PC-3 (cell line): Measurements from ENCODE around the gene YPEL1.

ENCODE experiments used
- EZH2 ChIP-seq: fragments of 300-600 bp; sonication (generic); IDR thresholded peaks from one replicate; pipeline ENCODE4 v1.6.1; 2017; ENCODE audit warnings: antibody characterized with exemption, mild to moderate bottlenecking, low read length; ENCODE audit not compliant: unreplicated experiment
- EZH2phosphoT487 ChIP-seq: fragments of 300-600 bp; sonication (generic); IDR thresholded peaks from 2 replicates; pipeline ENCODE4 v1.6.1; 2018; ENCODE audit warnings: mild to moderate bottlenecking, antibody characterized with exemption, low read length, borderline replicate concordance
- TF ChIP-seq, protein P1 (sequence below): fragments of 300-600 bp; sonication (generic); conservative IDR thresholded peaks from 2 replicates; pipeline ENCODE4 v1.5.1; 2017; ENCODE audit warnings: antibody characterized with exemption, low read depth, mild to moderate bottlenecking, low read length

DNA sequence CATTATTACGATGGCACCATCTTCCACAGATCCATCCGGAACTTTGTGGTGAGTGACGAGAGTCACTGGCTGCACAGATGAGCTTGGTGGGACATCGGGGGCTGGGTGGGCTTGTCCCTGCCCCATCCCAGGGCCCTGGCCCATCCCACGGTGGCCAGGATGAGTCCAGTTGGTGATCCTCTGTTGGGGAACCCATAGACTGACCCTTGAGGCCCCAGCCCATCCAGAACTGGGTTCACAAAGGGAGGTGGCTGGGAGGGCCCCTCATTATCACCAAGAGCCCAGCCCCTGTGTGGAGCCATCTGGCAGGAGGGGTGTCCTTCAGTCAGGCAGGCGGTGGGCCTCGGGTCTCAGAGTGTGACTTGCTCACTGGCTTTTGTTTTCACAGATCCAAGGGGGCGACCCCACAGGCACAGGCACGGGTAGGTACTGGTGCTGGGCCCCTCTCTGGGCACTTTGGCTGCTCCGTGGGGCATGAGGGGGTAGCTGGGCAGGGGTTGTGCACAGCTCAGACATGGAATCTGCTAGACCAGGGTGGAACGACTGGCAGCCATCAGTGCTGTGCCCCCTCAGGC is 47.8 kb downstream of the YPEL1 start:
- TF ChIP-seq, protein P1, sequence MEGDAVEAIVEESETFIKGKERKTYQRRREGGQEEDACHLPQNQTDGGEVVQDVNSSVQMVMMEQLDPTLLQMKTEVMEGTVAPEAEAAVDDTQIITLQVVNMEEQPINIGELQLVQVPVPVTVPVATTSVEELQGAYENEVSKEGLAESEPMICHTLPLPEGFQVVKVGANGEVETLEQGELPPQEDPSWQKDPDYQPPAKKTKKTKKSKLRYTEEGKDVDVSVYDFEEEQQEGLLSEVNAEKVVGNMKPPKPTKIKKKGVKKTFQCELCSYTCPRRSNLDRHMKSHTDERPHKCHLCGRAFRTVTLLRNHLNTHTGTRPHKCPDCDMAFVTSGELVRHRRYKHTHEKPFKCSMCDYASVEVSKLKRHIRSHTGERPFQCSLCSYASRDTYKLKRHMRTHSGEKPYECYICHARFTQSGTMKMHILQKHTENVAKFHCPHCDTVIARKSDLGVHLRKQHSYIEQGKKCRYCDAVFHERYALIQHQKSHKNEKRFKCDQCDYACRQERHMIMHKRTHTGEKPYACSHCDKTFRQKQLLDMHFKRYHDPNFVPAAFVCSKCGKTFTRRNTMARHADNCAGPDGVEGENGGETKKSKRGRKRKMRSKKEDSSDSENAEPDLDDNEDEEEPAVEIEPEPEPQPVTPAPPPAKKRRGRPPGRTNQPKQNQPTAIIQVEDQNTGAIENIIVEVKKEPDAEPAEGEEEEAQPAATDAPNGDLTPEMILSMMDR = no peak
- no peak for TF ChIP-seq EZH2
- TF ChIP-seq EZH2phosphoT487 = no peak
